SU-DHL-6 (cell line): ENCODE measurements around the gene CLMP.

Source experiments
- CTCF ChIP-seq: fragments of 200-600 bp; sonication (generic); IDR thresholded peaks from one replicate; pipeline ENCODE4 v1.5.1; 2017; ENCODE audit warnings: antibody characterized with exemption, mild to moderate bottlenecking, low read length, moderate library complexity; ENCODE audit not compliant: insufficient read depth, poor library complexity, severe bottlenecking
- EZH2phosphoT487 ChIP-seq: fragments of 200-600 bp; sonication (generic), shearing (Covaris generic); conservative IDR thresholded peaks from 2 replicates; pipeline ENCODE4 v1.6.1; 2018; ENCODE audit warnings: mild to moderate bottlenecking, antibody characterized with exemption, low read length, moderate library complexity, mixed read lengths

GRCh38 chr11:123065621-123066020, 129.4 kb downstream of the CLMP start:
- no peak for TF ChIP-seq CTCF
- TF ChIP-seq EZH2phosphoT487 = no peak
